OCI-LY7 (cell line): Measurements from ENCODE around the gene ARL14EP. TPM values are rescaled to one million over a fixed set of nuclear protein-coding genes. Genes with fewer than 3 reads are reported as not detected.

Source experiments
- total RNA-seq, 2 experiments: library from RNA; depleted of rRNA in 1 of 2; stranded (reverse); fragments of >200 nt in 1 of 2; shearing (Covaris generic) in 1 of 2; gene quantifications; 2 replicates each; pipeline ENCODE4 v1.2.3, GENCODE V29; 2014 to 2022

The ARL14EP gene
- total RNA-seq, 2 experiments from 2014 or later = 37.8 to 51.5 TPM

Other genes starting within 250 kb of the ARL14EP start
- not detected in 2 replicates for gene FSHB, start 92.1 kb upstream of the ARL14EP start, total RNA-seq (2014; rRNA removed; shearing (Covaris generic))
- not detected in 2 replicates for gene FSHB, start 92.1 kb upstream of the ARL14EP start, total RNA-seq (2022)